Choroid plexus epithelial cell (primary cell): ENCODE data around the gene FBXL16.

ENCODE experiments used
- DNase-seq: peaks from one replicate; pipeline ENCODE4 v3.0.0-alpha.2; 2010; ENCODE audit warnings: low read depth
- H3K4me3 ChIP-seq: 2 replicates; pipeline ENCODE4 v1.5.1; 2011; ENCODE audit warnings: low read depth, mild to moderate bottlenecking, control low read depth, low read length, moderate library complexity
- CTCF ChIP-seq: conservative IDR thresholded peaks from 2 replicates; pipeline ENCODE4 v1.5.1; 2011; ENCODE audit warnings: low read depth, mild to moderate bottlenecking, control low read depth, inconsistent platforms, low read length, moderate library complexity

Gene FBXL16

GRCh38 chr16:658679-659571 is 46.7 kb downstream of the FBXL16 start:
- DNase-seq, result no peak
- TF ChIP-seq CTCF, result peak; percentile 4
- no peak overlapping the region for H3K4me3 ChIP-seq

- H3K4me3 ChIP-seq, result no peak overlapping the region
- DNase-seq, result no peak
- no peak for TF ChIP-seq CTCF
These were observed 48.1 kb downstream of the FBXL16 start for GRCh38 chr16:657487-657886.

- no peak for TF ChIP-seq CTCF
- no peak overlapping the region for H3K4me3 ChIP-seq
- no peak for DNase-seq
These were observed 51.6 kb downstream of the FBXL16 start for GRCh38 chr16:654034-654433.

GRCh38 chr16:652454-653305 is 52.9 kb downstream of the FBXL16 start:
- DNase-seq, result no peak
- H3K4me3 ChIP-seq, result no peak overlapping the region
- TF ChIP-seq CTCF, result no peak

GRCh38 chr16:651844-652243 is 53.8 kb downstream of the FBXL16 start:
- no peak for TF ChIP-seq CTCF
- no peak for DNase-seq
- no peak overlapping the region for H3K4me3 ChIP-seq

GRCh38 chr16:649631-650030 is 56.0 kb downstream of the FBXL16 start:
- peak overlapping the region; percentile 65 for H3K4me3 ChIP-seq
- TF ChIP-seq CTCF, result no peak
- DNase-seq, result no peak
